Measurements from ENCODE around the gene EHMT2.

GRCh38 chr6:31831350-31832215, 65.9 kb downstream of the EHMT2 start:
- TF ChIP-seq TAF1 (IDR thresholded peaks at IDR 0.05; ENCODE audit: borderline replicate concordance, low read depth, low read length) (no peak), POLR2AphosphoS5 (IDR thresholded peaks at IDR 0.05; ENCODE audit: low read depth, low read length) (no peak)

All from GM12892 (cell line).